K562 (cell line): ENCODE measurements around the gene ODAD4.

Source experiments
- ARID4B ChIP-seq: sonication (generic); formaldehyde crosslinking; IDR thresholded peaks from 2 replicates; pipeline ENCODE4 v1.8.0; 2022; ENCODE audit warnings: mild to moderate bottlenecking, missing genetic modification reagents
- CTCF ChIP-seq, 3 experiments: IDR thresholded peaks in 2 of 3; conservative IDR thresholded peaks in 1 of 3; 2 replicates each; pipeline ENCODE4 v1.5.1; 2011 to 2012; ENCODE audit warnings: low read length in 3 of 3, mild to moderate bottlenecking in 3 of 3, control low read depth in 2 of 3, improper control_type of control experiment in 1 of 3, inconsistent platforms in 1 of 3, low read depth in 1 of 3, mixed read lengths in 1 of 3, moderate library complexity in 1 of 3; ENCODE audit not compliant: insufficient read depth in 2 of 3
- E2F3 ChIP-seq: fragments of 250-450 bp; sonication (Bioruptor Pico); IDR thresholded peaks from 2 replicates; pipeline ENCODE4 v1.4.0; 2020; ENCODE audit warnings: mild to moderate bottlenecking
- ERF ChIP-seq: fragments of 450-650 bp; formaldehyde crosslinking; IDR thresholded peaks from 2 replicates; pipeline ENCODE4 v1.4.0; 2020; ENCODE audit warnings: mild to moderate bottlenecking, mixed read lengths
- EZH2 ChIP-seq: IDR thresholded peaks from 2 replicates; pipeline ENCODE4 v1.6.1; 2012; ENCODE audit warnings: low read depth, mild to moderate bottlenecking, inconsistent platforms, low read length, borderline replicate concordance
- JUND ChIP-seq, 2 experiments: IDR thresholded peaks; 2 replicates in 1 of 2; 3 replicates in 1 of 2; pipeline ENCODE4 v1.6.1; 2011; ENCODE audit warnings: borderline replicate concordance in 2 of 2, low read depth in 2 of 2, low read length in 2 of 2, improper control_type of control experiment in 1 of 2, missing biosample characterization in 1 of 2, missing genetic modification characterization in 1 of 2, missing genetic modification reagents in 1 of 2
- KAT8 ChIP-seq: fragments of 450-650 bp; IDR thresholded peaks from 2 replicates; pipeline ENCODE4 v1.6.1; 2016; ENCODE audit warnings: low read depth, mild to moderate bottlenecking
- POLR2G ChIP-seq: fragments of 200-400 bp; formaldehyde crosslinking; IDR thresholded peaks from 2 replicates; pipeline ENCODE4 v1.6.1; 2017; ENCODE audit warnings: low read depth, mild to moderate bottlenecking, antibody characterized with exemption, low read length, moderate library complexity
- TEAD4 ChIP-seq, 2 experiments: sonication (generic) in 1 of 2; formaldehyde crosslinking in 1 of 2; IDR thresholded peaks; 2 replicates each; pipeline versions ENCODE4 v1.6.1 to v1.8.0; 2012 to 2022; ENCODE audit warnings: borderline replicate concordance in 1 of 2, inconsistent platforms in 1 of 2, low read length in 1 of 2, mild to moderate bottlenecking in 1 of 2, missing genetic modification reagents in 1 of 2

GRCh38 chr17:41959030-41959335 is 28.6 kb downstream of the ODAD4 start:
- no peak for TF ChIP-seq POLR2G
- TF ChIP-seq CTCF (IDR thresholded peaks at IDR 0.05 in 2 of 3, conservative IDR thresholded peaks at IDR 0.05 in 1 of 3; ENCODE audit: insufficient read depth in 2 of 3, low read depth in 1 of 3, low read length in 3 of 3) = no peak
- TF ChIP-seq JUND (IDR thresholded peaks at IDR 0.05; ENCODE audit: borderline replicate concordance, low read depth, low read length) = no peak
- TF ChIP-seq JUND (tag; IDR thresholded peaks at IDR 0.05; ENCODE audit: borderline replicate concordance, low read depth, low read length) = no peak
- no peak for TF ChIP-seq E2F3 (CRISPR knock-in tag)
- no peak for TF ChIP-seq KAT8
- no peak for TF ChIP-seq EZH2
- no peak for TF ChIP-seq TEAD4 (IDR thresholded peaks at IDR 0.05; ENCODE audit: low read length)
- no peak for TF ChIP-seq TEAD4 (CRISPR knock-in tag; IDR thresholded peaks at IDR 0.05; ENCODE audit: borderline replicate concordance)
- TF ChIP-seq ARID4B (CRISPR knock-in tag) = no peak
- no peak for TF ChIP-seq ERF
